ENCODE results near the gene SH2D4B. TPM values are rescaled to one million over a fixed set of nuclear protein-coding genes. Genes with fewer than 3 reads are reported as not detected.

SH2D4B gene
- total RNA-seq, 2 experiments from 2014 or later, result 0.03 TPM; not detected in 1

GRCh38 chr10:80520661-80521470 lies 16.8 kb upstream of the SH2D4B start:
- Histone ChIP-seq H3K79me2 (ENCODE audit: insufficient read depth, low read depth, low read length) (no peaks in the 10 kb centered on the region), H2AFZ (ENCODE audit: low read length) (no peak overlapping the region), H3K9me3 (ENCODE audit: low read length) (no peaks in the 10 kb centered on the region), H3K4me3 (ENCODE audit: low read depth, low read length, poor library complexity, severe bottlenecking) (no peak overlapping the region), H3K27ac (ENCODE audit: low read depth, low read length, poor library complexity, severe bottlenecking) (no peak overlapping the region), H3K4me1 (ENCODE audit: insufficient read depth, low read length, poor library complexity, severe bottlenecking) (no peaks in the 10 kb centered on the region), H3K4me2 (ENCODE audit: low read length) (no peak overlapping the region), H3K9me2 (ENCODE audit: insufficient read depth, low read length) (no peaks in the 10 kb centered on the region), H4K20me1 (ENCODE audit: insufficient read depth, low read length) (no peaks in the 10 kb centered on the region), H3K36me3 (ENCODE audit: insufficient read depth, low read length) (peaks cover 35% of the 10 kb centered on the region; the same call in 1 of the 2 replicates)
- intact Hi-C loops (cut with micrococcal nuclease; ENCODE audit: unreplicated experiment), result no loop called here
- no peak for TF ChIP-seq CTCF (conservative IDR thresholded peaks at IDR 0.05; ENCODE audit: low read length)
- TF ChIP-seq EZH2phosphoT487 (IDR thresholded peaks at IDR 0.05; ENCODE audit: borderline replicate concordance, low read depth, low read length), result no peak
- CTCF ChIA-PET (ENCODE audit: unreplicated experiment), result no interaction called here
- POLR2A ChIA-PET, result no interaction called here
- no TSS peak for BruUV-seq (replicated peaks)
- no peak for DNase-seq (ENCODE audit: low spot score)

- CTCF ChIA-PET (ENCODE audit: unreplicated experiment), result no interaction called here
- no peaks in the 10 kb centered on the region for H3K4me1 ChIP-seq (ENCODE audit: insufficient read depth, low read length, poor library complexity, severe bottlenecking)
- H4K20me1 ChIP-seq (ENCODE audit: insufficient read depth, low read length), result no peaks in the 10 kb centered on the region
- TF ChIP-seq EZH2phosphoT487 (IDR thresholded peaks at IDR 0.05; ENCODE audit: borderline replicate concordance, low read depth, low read length) (no peak), CTCF (conservative IDR thresholded peaks at IDR 0.05; ENCODE audit: low read length) (no peak)
- intact Hi-C loops (cut with micrococcal nuclease; ENCODE audit: unreplicated experiment), result no loop called here
- H3K79me2 ChIP-seq (ENCODE audit: insufficient read depth, low read depth, low read length), result no peaks in the 10 kb centered on the region
- no TSS peak for BruUV-seq (replicated peaks)
- no peak overlapping the region for H3K4me2 ChIP-seq (ENCODE audit: low read length)
- H2AFZ ChIP-seq (ENCODE audit: low read length), result no peak overlapping the region
- no peaks in the 10 kb centered on the region for H3K9me2 ChIP-seq (ENCODE audit: insufficient read depth, low read length)
- H3K36me3 ChIP-seq (ENCODE audit: insufficient read depth, low read length), result peaks cover 16% of the 10 kb centered on the region; the same call in 1 of the 2 replicates
- no peaks in the 10 kb centered on the region for H3K9me3 ChIP-seq (ENCODE audit: low read length)
- no peak overlapping the region for H3K4me3 ChIP-seq (ENCODE audit: low read depth, low read length, poor library complexity, severe bottlenecking)
- no peak overlapping the region for H3K27ac ChIP-seq (ENCODE audit: low read depth, low read length, poor library complexity, severe bottlenecking)
- POLR2A ChIA-PET, result no interaction called here
- DNase-seq (ENCODE audit: low spot score), result no peak
Observed at GRCh38 chr10:80522756-80523363, 14.8 kb upstream of the SH2D4B start.

GRCh38 chr10:80523773-80524172 lies 13.9 kb upstream of the SH2D4B start:
- H3K27ac ChIP-seq (ENCODE audit: low read depth, low read length, poor library complexity, severe bottlenecking), result no peak overlapping the region
- no TSS peak for BruUV-seq (replicated peaks)
- intact Hi-C loops (cut with micrococcal nuclease; ENCODE audit: unreplicated experiment), result no loop called here
- ChIA-PET CTCF (ENCODE audit: unreplicated experiment) (no interaction called here), POLR2A (no interaction called here)
- H3K4me3 ChIP-seq (ENCODE audit: low read depth, low read length, poor library complexity, severe bottlenecking), result no peak overlapping the region
- TF ChIP-seq EZH2phosphoT487 (IDR thresholded peaks at IDR 0.05; ENCODE audit: borderline replicate concordance, low read depth, low read length) (no peak), CTCF (conservative IDR thresholded peaks at IDR 0.05; ENCODE audit: low read length) (no peak)
- no peaks in the 10 kb centered on the region for H3K4me1 ChIP-seq (ENCODE audit: insufficient read depth, low read length, poor library complexity, severe bottlenecking)
- no peak for DNase-seq (ENCODE audit: low spot score)
- H2AFZ ChIP-seq (ENCODE audit: low read length), result no peak overlapping the region
- no peaks in the 10 kb centered on the region for H3K9me3 ChIP-seq (ENCODE audit: low read length)
- no peaks in the 10 kb centered on the region for H3K9me2 ChIP-seq (ENCODE audit: insufficient read depth, low read length)
- peaks cover 7% of the 10 kb centered on the region; the same call in 1 of the 2 replicates for H3K36me3 ChIP-seq (ENCODE audit: insufficient read depth, low read length)
- H4K20me1 ChIP-seq (ENCODE audit: insufficient read depth, low read length), result no peaks in the 10 kb centered on the region
- H3K79me2 ChIP-seq (ENCODE audit: insufficient read depth, low read depth, low read length), result no peaks in the 10 kb centered on the region
- no peak overlapping the region for H3K4me2 ChIP-seq (ENCODE audit: low read length)

All from OCI-LY7 (cell line).